Stimulated activated naive B cell treated with anti-CD40 and anti-IgM and Interleukin-4, amounts not matched to agents 10 μg/mL and 1 μg/mL and 100 μg/mL, for 72 hours (primary cell): ENCODE measurements around the gene TTLL7.
A peak's percentile ranks its signal among the peaks of the same experiment; 100 is the strongest.
"Not testable (repeated sequence)": the region's sequence is repeated elsewhere in the genome, so short reads cannot be mapped to it uniquely, and the experiment has no call there.

Source experiments
- ATAC-seq, 2 donors: fragments of 150-1000 bp; cut with Tn5 transposase; replicated peaks; 2 replicates each; pipeline ENCODE4 v1.10.0; 2021; ENCODE audit warnings: moderate library complexity in 1 of 2
- DNase-seq: peaks from one replicate; pipeline ENCODE4 v3.0.0; 2021
- H3K27ac Mint-ChIP-seq: one replicate; pipeline ENCODE4 v1.8.0; 2022; ENCODE audit warnings: mild to moderate bottlenecking, mixed read lengths
- H3K27me3 Mint-ChIP-seq, 2 donors: one replicate each; pipeline ENCODE4 v1.8.0; 2022; ENCODE audit warnings: mixed read lengths in 2 of 2
- H3K36me3 Mint-ChIP-seq, 2 donors: one replicate each; pipeline ENCODE4 v1.8.0; 2022; ENCODE audit warnings: mixed read lengths in 2 of 2, mild to moderate bottlenecking in 1 of 2
- H3K4me1 Mint-ChIP-seq, 2 donors: one replicate each; pipeline ENCODE4 v1.8.0; 2022; ENCODE audit warnings: mixed read lengths in 2 of 2, mild to moderate bottlenecking in 1 of 2
- H3K4me3 Mint-ChIP-seq, 2 donors: one replicate each; pipeline ENCODE4 v1.8.0; 2022; ENCODE audit warnings: mild to moderate bottlenecking in 2 of 2, mixed read lengths in 2 of 2, moderate library complexity in 1 of 2
- H3K9me3 Mint-ChIP-seq, 2 donors: one replicate each; pipeline ENCODE4 v1.8.0; 2022; ENCODE audit warnings: mixed read lengths in 2 of 2, mild to moderate bottlenecking in 1 of 2

Gene TTLL7

DNA sequence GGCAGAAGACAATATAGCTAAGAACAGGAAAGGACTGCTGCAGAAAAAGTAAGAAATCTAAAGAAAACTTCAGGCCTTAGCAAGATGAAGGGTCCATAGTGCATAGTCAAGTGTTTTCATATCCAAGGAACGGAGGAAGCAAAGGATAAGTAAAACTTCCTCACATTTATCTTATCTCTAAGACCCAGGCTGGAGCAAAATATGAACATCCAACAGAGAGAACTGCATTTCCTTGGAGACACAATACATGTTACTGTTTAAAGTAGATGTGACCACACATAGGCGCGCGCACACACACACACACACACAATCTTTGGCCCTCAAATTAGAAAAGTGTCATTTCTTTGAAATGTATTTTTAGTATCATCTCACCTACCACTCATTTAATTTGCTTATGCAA, 66.7 kb downstream of the TTLL7 start:
- no peak overlapping the region for H3K4me3 Mint-ChIP-seq
- no peaks in the 10 kb centered on the region for H3K4me1 Mint-ChIP-seq
- no peak for DNase-seq
- no peaks in the 10 kb centered on the region for H3K36me3 Mint-ChIP-seq
- ATAC-seq, result no peak
- H3K27me3 Mint-ChIP-seq, result peaks cover 6 to 7% of the 10 kb centered on the region in 2 donors
- no peaks in the 10 kb centered on the region for H3K9me3 Mint-ChIP-seq
- no peak overlapping the region for H3K27ac Mint-ChIP-seq

DNA sequence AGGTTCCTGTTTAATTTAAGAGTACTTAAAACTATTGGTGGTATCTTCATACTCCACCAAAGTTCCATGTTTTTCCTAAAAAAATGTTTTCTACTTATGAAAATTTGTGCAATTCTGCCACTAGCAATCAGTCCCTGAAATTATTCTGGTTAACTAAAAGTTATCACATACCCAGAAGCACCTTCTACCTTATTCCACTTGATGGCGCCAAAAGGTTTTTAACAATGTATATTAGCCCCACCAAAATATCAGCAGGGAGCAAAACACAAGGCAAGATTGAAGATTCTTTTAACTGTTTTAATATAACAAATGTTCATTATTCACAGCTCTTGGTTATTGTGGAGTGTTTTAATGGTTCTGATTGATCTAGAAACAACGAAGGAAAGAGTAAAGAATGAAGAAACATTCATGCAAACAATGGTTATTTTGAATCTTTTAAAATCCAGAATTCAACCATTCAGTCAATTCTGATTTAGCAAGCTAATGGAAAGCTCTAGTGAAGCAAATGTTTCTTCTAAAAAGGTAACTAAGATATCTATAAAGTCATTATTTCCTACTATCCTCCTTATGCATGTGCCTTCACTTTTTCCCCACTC, 67.2 kb downstream of the TTLL7 start:
- Mint-ChIP-seq H3K27ac (no peak overlapping the region), H3K36me3 (no peaks in the 10 kb centered on the region), H3K4me1 (no peaks in the 10 kb centered on the region), H3K9me3 (no peaks in the 10 kb centered on the region), H3K4me3 (no peak overlapping the region), H3K27me3 (peaks cover 6 to 7% of the 10 kb centered on the region in 2 donors)
- no peak for DNase-seq
- ATAC-seq, result peak; percentile 77 to 88

DNA sequence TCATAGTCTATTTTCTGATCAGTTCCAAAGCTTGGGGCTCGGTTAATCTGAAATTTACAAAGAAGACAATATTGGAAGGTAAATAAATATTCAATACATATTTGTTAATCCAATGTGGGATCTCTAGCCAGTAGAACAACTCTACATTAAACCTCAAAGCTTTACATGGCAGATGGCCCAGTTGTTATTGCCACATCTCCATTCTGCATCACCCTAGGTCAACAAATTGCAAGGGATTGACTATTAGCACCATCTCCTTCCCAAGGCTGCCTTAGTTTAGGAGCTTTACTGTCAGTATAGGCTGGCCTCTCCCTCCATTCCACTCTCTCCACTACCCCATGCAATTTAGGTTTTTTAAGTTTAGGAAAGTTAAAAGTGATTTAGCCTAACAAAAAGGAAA, 69.7 kb downstream of the TTLL7 start:
- Mint-ChIP-seq H3K36me3 (no peaks in the 10 kb centered on the region), H3K9me3 (no peaks in the 10 kb centered on the region), H3K4me3 (no peak overlapping the region), H3K27ac (no peak overlapping the region), H3K4me1 (no peaks in the 10 kb centered on the region), H3K27me3 (peaks cover 6 to 7% of the 10 kb centered on the region in 2 donors)
- ATAC-seq, result no peak
- no peak for DNase-seq

DNA sequence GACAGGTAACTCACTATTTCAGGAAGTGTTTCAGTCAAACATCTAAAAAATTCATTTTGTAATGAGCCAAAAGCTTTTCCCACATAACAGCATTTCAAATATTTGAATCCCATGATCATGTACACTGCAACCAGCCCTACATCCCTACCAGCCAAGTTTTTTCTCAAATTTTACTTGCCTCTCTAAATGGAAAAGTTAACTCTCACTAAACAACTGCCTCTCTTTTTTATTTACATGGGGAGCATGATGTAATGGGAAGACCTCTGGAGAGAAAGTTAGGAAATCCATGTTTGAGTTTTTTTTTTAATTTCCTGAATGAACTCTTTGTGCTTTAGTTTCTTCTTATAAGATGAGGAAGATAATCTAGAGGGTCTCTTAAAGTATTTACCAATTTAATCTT, 70.5 kb downstream of the TTLL7 start:
- peaks cover 6 to 7% of the 10 kb centered on the region in 2 donors for H3K27me3 Mint-ChIP-seq
- peaks cover 0 to 5% of the 10 kb centered on the region in 2 donors for H3K4me1 Mint-ChIP-seq
- no peaks in the 10 kb centered on the region for H3K9me3 Mint-ChIP-seq
- ATAC-seq (no peak), DNase-seq (no peak)
- H3K4me3 Mint-ChIP-seq, result no peak overlapping the region
- H3K36me3 Mint-ChIP-seq, result no peaks in the 10 kb centered on the region
- H3K27ac Mint-ChIP-seq, result no peak overlapping the region

DNA sequence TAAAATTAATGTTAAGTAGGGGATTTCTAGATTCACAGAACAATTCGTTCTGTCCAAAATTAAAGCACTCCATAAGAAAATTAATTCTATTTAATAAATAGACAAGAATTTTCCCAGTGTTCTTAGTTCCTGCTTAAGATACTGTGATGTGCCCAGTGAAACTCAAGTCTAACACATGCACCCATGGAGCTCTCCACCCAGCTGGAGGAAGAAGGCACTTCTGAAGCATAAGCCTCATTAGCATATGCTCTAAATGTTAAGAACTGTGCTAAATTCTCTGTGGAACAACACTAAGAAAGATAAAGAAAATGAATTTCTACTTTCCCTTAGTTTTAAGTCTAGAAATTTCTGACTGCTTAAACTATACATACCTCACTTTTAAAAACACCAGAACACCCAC, 71.2 kb downstream of the TTLL7 start:
- no peak overlapping the region for H3K27ac Mint-ChIP-seq
- DNase-seq (no peak), ATAC-seq (no peak)
- peaks cover under 1 to 12% of the 10 kb centered on the region in 2 donors for H3K4me1 Mint-ChIP-seq
- H3K36me3 Mint-ChIP-seq, result no peaks in the 10 kb centered on the region
- no peaks in the 10 kb centered on the region for H3K9me3 Mint-ChIP-seq
- H3K4me3 Mint-ChIP-seq, result no peak overlapping the region
- peaks cover 6 to 7% of the 10 kb centered on the region in 2 donors for H3K27me3 Mint-ChIP-seq

DNA sequence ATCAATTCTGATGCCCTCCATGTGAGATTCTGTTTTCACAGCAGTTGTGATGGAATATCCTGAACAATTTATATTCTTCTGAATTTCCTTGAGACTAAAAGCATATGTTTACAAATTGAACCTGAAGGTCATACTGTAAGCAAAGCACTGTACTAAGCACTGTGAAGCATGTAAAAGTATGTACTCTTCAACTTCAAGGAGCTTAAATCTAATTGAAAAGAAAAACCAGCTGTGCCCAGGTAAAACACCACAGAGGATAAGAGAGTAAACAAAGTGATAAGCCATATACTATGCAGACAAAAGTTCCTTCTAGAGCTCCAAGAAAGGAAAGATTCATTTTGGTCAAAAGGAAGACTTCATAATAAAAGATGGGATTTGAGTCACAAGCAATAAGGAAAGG, 71.9 kb downstream of the TTLL7 start:
- H3K9me3 Mint-ChIP-seq, result no peaks in the 10 kb centered on the region
- H3K4me3 Mint-ChIP-seq, result no peak overlapping the region
- peaks cover 2 to 15% of the 10 kb centered on the region in 2 donors for H3K4me1 Mint-ChIP-seq
- DNase-seq (no peak), ATAC-seq (no peak)
- no peaks in the 10 kb centered on the region for H3K36me3 Mint-ChIP-seq
- H3K27me3 Mint-ChIP-seq, result peaks cover 6 to 7% of the 10 kb centered on the region in 2 donors
- no peak overlapping the region for H3K27ac Mint-ChIP-seq

DNA sequence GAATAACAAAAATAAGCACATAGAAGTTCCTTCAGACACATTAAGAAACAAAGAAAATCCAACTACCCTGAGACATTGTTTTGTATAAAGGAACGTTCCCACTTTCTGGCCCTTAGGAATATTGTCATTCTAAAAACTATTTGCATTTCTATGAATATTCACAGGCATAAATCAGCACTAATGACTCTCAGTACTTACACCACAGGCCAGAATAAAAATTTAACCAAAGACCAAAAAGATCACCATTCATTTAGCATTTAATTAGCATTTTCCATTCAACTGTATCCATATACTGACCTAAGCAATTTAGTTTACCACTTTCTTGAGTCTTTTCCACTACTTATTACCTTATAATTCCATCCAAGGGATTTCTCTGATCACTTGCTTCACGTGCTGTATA, 75.4 kb downstream of the TTLL7 start:
- no peak for DNase-seq
- Mint-ChIP-seq H3K27ac (no peak overlapping the region), H3K4me1 (peaks cover 2 to 15% of the 10 kb centered on the region in 2 donors), H3K4me3 (no peak overlapping the region), H3K27me3 (no peaks in the 10 kb centered on the region), H3K36me3 (no peaks in the 10 kb centered on the region), H3K9me3 (no peaks in the 10 kb centered on the region)
- ATAC-seq, result no peak

DNA sequence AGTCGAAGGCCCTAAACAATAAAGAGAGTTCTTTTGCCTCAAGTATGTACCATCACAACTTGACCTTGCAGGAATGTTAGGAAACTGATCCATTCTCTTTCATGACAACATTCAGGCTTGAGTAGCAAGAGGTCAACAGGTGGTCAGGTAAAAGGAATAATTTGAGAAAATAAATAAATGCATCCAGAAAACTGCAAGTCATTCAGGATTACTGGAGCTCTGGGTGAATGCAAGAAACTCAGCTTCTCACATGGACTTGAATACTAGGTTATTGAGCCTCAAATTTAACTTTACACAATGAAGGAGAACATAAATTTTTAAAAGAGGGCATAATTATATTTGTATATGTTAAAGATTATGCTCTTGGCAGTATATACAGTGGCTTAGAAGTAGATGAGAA, 76.5 kb downstream of the TTLL7 start:
- peaks cover 2 to 15% of the 10 kb centered on the region in 2 donors for H3K4me1 Mint-ChIP-seq
- H3K9me3 Mint-ChIP-seq, result no peaks in the 10 kb centered on the region
- H3K4me3 Mint-ChIP-seq, result no peak overlapping the region
- H3K27ac Mint-ChIP-seq, result no peak overlapping the region
- no peak for ATAC-seq
- H3K27me3 Mint-ChIP-seq, result no peaks in the 10 kb centered on the region
- H3K36me3 Mint-ChIP-seq, result no peaks in the 10 kb centered on the region
- no peak for DNase-seq

DNA sequence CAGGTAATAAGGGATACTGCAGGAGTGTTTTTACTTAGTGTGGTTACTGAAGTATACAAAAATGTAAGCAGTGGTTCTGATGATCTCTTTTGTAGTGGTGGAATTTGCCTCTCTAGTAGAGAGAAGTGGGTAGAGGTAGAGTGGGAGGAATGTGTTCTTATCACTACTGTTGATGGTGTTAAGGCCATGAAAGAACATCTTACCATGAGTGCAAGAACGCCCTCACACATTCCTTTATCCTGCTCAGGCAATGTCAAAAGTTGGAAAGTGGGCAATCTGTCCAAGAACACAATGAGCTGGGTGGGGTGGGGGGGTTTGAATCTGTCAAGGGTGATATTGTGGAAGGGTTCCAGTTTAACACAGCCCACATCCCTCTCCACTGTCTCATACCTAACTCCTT, 78.6 kb downstream of the TTLL7 start:
- Mint-ChIP-seq H3K27me3 (no peaks in the 10 kb centered on the region), H3K9me3 (peaks cover 0 to 1% of the 10 kb centered on the region in 2 donors), H3K36me3 (no peaks in the 10 kb centered on the region), H3K27ac (no peak overlapping the region), H3K4me3 (no peak overlapping the region), H3K4me1 (peaks cover 2 to 15% of the 10 kb centered on the region in 2 donors)
- no peak for ATAC-seq
- no peak for DNase-seq

DNA sequence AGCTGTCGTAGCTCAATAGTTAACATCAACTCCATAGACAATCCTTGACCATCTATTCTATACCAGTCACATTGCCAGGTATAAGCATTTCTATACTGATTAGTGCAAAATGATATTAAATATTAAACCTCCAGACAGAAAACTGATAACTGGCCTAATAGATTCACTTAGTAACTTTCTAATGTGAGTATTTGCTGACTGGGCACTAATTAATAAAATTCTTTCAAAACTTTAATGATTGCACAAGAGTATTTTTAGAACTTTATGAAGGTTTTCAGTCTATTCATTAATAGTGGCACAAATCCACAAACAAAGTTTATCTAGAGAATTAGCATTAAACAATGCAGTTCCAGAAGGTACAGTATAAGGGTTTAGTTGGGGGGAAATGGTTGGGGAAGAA, 79.1 kb downstream of the TTLL7 start:
- Mint-ChIP-seq H3K36me3 (no peaks in the 10 kb centered on the region), H3K4me1 (peaks cover 2 to 15% of the 10 kb centered on the region in 2 donors), H3K27me3 (peaks cover 0 to 2% of the 10 kb centered on the region in 2 donors), H3K4me3 (no peak overlapping the region), H3K27ac (no peak overlapping the region), H3K9me3 (peaks cover 0 to 3% of the 10 kb centered on the region in 2 donors)
- DNase-seq (no peak), ATAC-seq (no peak)

DNA sequence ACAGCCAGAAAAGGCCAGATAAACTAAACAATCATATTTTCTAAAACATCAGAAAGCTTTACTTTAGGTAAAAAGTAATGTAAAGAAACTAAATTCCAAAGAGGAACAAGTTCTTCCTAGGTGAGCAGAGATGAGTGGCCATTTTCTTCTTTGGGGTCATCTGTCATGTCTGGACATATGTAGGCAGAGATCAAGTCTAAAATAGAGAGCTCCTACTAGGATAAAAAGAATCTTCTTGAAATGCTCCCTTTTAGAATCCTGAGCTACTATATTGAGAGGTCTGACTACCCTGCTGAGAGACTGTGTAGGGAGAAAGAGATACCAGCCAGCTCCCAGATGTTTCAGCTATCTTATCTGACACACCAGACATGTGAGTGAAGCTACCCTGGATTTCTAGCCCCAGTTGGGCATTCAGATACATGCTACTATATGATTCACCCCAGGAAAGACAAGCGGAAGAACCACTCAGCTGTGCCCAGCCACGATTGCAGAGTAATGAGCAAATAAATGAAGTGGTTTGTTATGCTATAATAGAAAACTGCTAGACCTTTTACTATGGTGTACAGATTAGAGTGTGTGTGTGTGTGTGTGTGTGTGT, 80.1 kb downstream of the TTLL7 start:
- H3K4me3 Mint-ChIP-seq, result no peak overlapping the region
- H3K36me3 Mint-ChIP-seq, result no peaks in the 10 kb centered on the region
- peaks cover 0 to 5% of the 10 kb centered on the region in 2 donors for H3K9me3 Mint-ChIP-seq
- H3K27me3 Mint-ChIP-seq, result peaks cover 5 to 9% of the 10 kb centered on the region in 2 donors
- DNase-seq (no peak), ATAC-seq (no peak)
- H3K27ac Mint-ChIP-seq, result no peak overlapping the region
- peaks cover 2 to 14% of the 10 kb centered on the region in 2 donors for H3K4me1 Mint-ChIP-seq

DNA sequence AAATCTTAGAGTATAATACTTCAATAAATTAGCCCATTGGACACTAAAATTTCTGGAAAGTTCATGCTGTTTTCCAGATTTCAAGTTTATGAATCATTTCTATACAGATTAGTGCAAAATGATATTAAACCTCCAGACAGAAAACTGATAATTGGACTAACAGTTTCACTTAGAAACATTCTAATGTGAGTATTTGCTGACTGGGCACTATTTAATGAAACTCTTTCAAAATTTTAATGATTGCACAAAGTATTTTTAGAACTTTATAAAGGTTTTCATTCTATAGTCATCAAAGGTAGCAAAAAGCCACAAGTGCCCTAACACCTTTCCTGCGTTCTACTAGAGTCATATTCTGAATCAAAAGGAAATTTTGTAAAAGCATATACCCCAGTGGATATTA, 81.0 kb downstream of the TTLL7 start:
- no peak for DNase-seq
- no peak overlapping the region for H3K27ac Mint-ChIP-seq

DNA sequence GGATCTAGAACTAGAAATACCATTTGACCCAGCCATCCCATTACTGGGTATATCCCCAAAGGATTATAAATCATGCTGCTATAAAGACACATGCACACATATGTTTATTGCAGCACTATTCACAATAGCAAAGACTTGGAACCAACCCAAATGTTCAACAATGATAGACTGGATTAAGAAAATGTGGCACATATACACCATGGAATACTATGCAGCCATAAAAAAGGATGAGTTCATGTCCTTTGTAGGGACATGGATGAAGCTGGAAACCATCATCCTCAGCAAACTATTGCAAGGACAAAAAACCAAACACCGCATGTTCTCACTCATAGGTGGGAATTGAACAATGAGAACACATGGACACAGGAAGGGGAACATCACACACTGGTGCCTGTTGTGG, 82.8 kb downstream of the TTLL7 start:
- not testable (repeated sequence) for H3K36me3 Mint-ChIP-seq, H3K27ac Mint-ChIP-seq, ATAC-seq, H3K4me1 Mint-ChIP-seq, DNase-seq, H3K4me3 Mint-ChIP-seq, H3K9me3 Mint-ChIP-seq, H3K27me3 Mint-ChIP-seq

More for the DNA sequence above, 81.0 kb downstream of the TTLL7 start:
- Mint-ChIP-seq H3K9me3 (peaks cover 0 to 5% of the 10 kb centered on the region in 2 donors), H3K27me3 (peaks cover 5 to 9% of the 10 kb centered on the region in 2 donors), H3K4me1 (peaks cover 2 to 6% of the 10 kb centered on the region in 2 donors), H3K4me3 (no peak overlapping the region), H3K36me3 (no peaks in the 10 kb centered on the region)
- ATAC-seq, result no peak

DNA sequence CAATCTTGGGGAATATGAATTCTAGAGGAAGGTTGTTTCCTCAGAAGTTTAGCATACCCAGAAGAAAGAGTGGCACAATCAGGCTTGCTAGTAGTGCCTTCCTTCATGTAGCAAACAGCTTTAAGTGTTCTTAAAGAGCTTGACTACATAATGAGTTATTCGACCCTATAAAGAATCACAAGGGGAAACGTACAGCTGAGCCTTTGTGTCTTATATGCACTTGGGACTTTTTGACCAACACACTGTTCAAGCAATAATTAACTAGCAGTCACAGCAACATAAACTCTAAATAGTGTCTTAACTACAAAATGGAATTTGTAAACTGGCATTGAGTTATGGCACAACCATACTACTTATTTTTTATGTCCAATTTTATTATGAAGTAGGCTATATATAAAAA, 86.1 kb downstream of the TTLL7 start:
- Mint-ChIP-seq H3K9me3 (peaks cover 0 to 5% of the 10 kb centered on the region in 2 donors), H3K27ac (no peak overlapping the region), H3K4me3 (no peak overlapping the region), H3K36me3 (no peaks in the 10 kb centered on the region), H3K27me3 (peaks cover 9 to 12% of the 10 kb centered on the region in 2 donors), H3K4me1 (no peaks in the 10 kb centered on the region)
- ATAC-seq, result no peak
- no peak for DNase-seq

DNA sequence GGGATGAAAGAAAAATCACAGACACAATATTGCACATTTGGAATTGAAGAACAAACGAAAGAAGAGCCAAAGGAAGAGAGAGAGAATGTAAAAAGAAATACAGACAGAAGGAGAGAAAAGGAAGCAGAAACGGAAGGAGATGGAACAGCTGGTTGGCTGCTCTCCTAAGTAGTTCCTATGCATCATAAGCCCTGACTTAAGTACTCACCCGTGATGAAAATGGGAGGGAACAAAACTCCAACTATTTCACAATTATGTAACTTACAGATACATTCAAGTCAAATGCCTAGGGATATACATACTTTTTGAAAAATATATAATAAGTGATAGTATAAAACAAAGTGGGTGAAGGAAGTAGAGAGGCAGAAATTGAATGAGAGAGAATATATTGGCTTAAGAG, 88.5 kb downstream of the TTLL7 start:
- Mint-ChIP-seq H3K27ac (no peak overlapping the region), H3K4me3 (no peak overlapping the region), H3K27me3 (peaks cover 9 to 18% of the 10 kb centered on the region in 2 donors), H3K36me3 (no peaks in the 10 kb centered on the region), H3K9me3 (peaks cover 0 to 3% of the 10 kb centered on the region in 2 donors), H3K4me1 (no peaks in the 10 kb centered on the region)
- DNase-seq, result no peak
- no peak for ATAC-seq
